ENCODE measurements around the gene AKAP6. TPM values are rescaled to one million over a fixed set of nuclear protein-coding genes. Genes with fewer than 3 reads are reported as not detected.

The AKAP6 gene
- total and polyA plus RNA-seq, 2 experiments from 2014 or later: 9.2 to 21.8 TPM

DNA sequence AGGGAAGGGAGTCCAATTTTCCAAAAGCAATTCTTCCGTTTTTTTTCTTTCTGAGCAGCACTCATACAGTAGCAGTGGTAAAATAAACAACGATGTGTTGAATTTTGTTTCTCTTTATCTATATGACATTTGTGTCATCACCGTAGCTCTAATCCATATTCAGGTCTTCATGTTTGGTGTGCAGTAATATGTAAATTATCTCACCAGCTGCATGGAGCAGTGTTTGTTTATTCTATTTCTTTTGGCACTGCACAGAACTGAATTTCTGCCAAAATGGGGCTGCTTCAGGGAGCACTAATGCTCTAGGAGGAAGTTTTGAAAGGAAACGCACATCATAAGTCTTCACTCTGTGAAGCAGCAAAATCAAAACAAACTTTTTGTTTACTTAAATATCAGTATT is 479.5 kb downstream of the AKAP6 start:
- Histone ChIP-seq H3K36me3 (no peaks in the 10 kb centered on the region), H3K4me1 (ENCODE audit: low read depth) (no peaks in the 10 kb centered on the region), H3K4me3 (no peak overlapping the region), H3K9me3 (ENCODE audit: low read depth) (no peaks in the 10 kb centered on the region), H3K27me3 (no peaks in the 10 kb centered on the region), H3K27ac (no peak overlapping the region)
- TF ChIP-seq, protein P1, sequence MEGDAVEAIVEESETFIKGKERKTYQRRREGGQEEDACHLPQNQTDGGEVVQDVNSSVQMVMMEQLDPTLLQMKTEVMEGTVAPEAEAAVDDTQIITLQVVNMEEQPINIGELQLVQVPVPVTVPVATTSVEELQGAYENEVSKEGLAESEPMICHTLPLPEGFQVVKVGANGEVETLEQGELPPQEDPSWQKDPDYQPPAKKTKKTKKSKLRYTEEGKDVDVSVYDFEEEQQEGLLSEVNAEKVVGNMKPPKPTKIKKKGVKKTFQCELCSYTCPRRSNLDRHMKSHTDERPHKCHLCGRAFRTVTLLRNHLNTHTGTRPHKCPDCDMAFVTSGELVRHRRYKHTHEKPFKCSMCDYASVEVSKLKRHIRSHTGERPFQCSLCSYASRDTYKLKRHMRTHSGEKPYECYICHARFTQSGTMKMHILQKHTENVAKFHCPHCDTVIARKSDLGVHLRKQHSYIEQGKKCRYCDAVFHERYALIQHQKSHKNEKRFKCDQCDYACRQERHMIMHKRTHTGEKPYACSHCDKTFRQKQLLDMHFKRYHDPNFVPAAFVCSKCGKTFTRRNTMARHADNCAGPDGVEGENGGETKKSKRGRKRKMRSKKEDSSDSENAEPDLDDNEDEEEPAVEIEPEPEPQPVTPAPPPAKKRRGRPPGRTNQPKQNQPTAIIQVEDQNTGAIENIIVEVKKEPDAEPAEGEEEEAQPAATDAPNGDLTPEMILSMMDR (IDR thresholded peaks at IDR 0.05; ENCODE audit: low read depth, low read length): no peak
- peak in 1 of 2 donors; percentile 53 for DNase-seq (ENCODE audit: low read depth in 1 of 2, low spot score in 1 of 2)

DNA sequence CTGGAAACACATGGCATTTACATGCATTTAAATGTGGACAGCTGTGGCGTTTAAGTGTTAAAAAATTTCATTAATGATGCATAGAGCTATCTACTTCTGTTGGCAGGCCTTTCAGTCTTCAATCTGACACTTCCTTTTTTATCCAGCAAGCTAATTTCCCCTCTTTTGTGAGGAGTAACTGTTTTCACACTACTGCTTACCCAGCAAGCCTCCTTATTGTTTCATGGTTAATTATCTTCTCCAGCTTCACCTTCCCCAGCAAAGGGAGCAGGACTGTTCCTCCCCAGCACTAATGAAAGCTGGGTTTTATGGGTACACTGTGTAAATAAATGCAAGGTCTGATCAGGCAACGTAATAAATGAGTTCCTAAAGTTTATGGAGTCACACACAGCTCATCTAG is 480.2 kb downstream of the AKAP6 start:
- Histone ChIP-seq H3K27me3 (no peaks in the 10 kb centered on the region), H3K4me3 (no peak overlapping the region), H3K9me3 (ENCODE audit: low read depth) (no peaks in the 10 kb centered on the region), H3K36me3 (no peaks in the 10 kb centered on the region), H3K4me1 (ENCODE audit: low read depth) (no peaks in the 10 kb centered on the region), H3K27ac (no peak overlapping the region)
- DNase-seq (ENCODE audit: low read depth in 1 of 2, low spot score in 1 of 2): no peak
- TF ChIP-seq, protein P1 (IDR thresholded peaks at IDR 0.05; ENCODE audit: low read depth, low read length): no peak

DNA sequence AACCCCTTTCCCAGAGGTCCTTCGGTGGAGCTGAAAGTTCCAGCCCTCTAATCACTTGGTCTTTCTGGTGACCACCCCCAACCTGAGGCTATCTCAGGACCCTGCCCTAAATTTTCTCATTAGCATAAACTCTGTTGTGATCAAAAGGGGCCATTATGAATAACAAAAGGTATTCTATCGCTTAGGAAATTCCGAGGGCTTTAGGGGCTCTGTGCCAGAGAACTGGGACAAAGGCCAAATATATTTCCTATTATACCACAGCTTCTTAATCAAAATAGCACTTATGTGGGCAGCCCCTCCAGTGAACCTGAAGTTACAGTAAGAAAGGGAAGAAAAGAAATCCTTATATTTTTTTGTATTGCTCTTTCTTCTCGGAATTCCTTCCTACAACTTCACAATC is 484.3 kb downstream of the AKAP6 start:
- Histone ChIP-seq H3K27ac (no peak overlapping the region), H3K27me3 (no peaks in the 10 kb centered on the region), H3K36me3 (no peaks in the 10 kb centered on the region), H3K4me1 (ENCODE audit: low read depth) (no peaks in the 10 kb centered on the region), H3K4me3 (no peak overlapping the region), H3K9me3 (ENCODE audit: low read depth) (no peaks in the 10 kb centered on the region)
- TF ChIP-seq, protein P1 (IDR thresholded peaks at IDR 0.05; ENCODE audit: low read depth, low read length): no peak
- DNase-seq (ENCODE audit: low read depth in 1 of 2, low spot score in 1 of 2): no peak

DNA sequence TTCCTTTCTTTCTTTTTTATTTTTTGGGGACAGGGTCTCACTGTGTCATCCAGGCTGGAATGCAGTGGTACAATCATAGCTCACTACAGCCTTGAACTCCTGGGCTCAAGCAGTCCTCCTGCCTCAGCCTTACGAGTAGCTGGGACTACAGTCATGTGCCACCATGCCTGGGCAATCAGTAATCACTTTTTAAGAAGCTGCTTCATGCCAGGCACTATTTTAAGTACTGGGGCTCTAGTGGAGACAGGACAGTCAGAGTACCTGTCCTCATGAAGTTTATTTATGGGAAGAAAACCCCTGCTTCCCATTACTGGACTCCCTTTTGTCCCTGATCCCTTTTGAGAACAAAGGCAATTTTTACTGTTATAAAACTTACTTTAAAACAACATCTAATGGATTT is 485.6 kb downstream of the AKAP6 start:
- no peaks in the 10 kb centered on the region for H3K36me3 ChIP-seq
- H3K27ac ChIP-seq: no peak overlapping the region
- H3K9me3 ChIP-seq (ENCODE audit: low read depth): no peaks in the 10 kb centered on the region
- DNase-seq (ENCODE audit: low read depth in 1 of 2, low spot score in 1 of 2): no peak
- no peak overlapping the region for H3K4me3 ChIP-seq
- TF ChIP-seq, protein P1 (IDR thresholded peaks at IDR 0.05; ENCODE audit: low read depth, low read length): no peak
- H3K27me3 ChIP-seq: no peaks in the 10 kb centered on the region
- no peaks in the 10 kb centered on the region for H3K4me1 ChIP-seq (ENCODE audit: low read depth)

DNA sequence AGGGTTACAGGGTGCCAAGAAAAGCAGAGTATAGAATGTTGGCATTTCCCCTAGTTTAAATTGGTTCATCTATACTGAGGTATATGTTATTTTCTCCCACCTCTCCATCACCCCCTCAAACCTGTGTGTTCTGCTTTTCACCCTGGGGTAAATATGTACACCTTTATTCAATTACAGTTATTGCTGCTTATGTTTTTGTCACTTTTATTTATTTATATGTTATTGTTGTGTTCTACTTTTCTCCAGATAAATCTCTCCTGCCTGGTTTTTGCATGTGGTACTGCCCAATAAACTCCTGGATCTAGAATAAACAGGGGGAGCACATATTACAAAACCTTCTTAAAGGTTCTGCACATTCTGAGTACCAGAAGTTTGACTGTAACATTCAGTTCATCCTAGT is 487.5 kb downstream of the AKAP6 start:
- no peaks in the 10 kb centered on the region for H3K36me3 ChIP-seq
- H3K4me1 ChIP-seq (ENCODE audit: low read depth): peaks cover 11% of the 10 kb centered on the region
- no peak overlapping the region for H3K27ac ChIP-seq
- H3K27me3 ChIP-seq: no peaks in the 10 kb centered on the region
- DNase-seq (ENCODE audit: low read depth in 1 of 2, low spot score in 1 of 2): no peak
- TF ChIP-seq, protein P1 (IDR thresholded peaks at IDR 0.05; ENCODE audit: low read depth, low read length): no peak
- no peak overlapping the region for H3K4me3 ChIP-seq
- H3K9me3 ChIP-seq (ENCODE audit: low read depth): no peaks in the 10 kb centered on the region

DNA sequence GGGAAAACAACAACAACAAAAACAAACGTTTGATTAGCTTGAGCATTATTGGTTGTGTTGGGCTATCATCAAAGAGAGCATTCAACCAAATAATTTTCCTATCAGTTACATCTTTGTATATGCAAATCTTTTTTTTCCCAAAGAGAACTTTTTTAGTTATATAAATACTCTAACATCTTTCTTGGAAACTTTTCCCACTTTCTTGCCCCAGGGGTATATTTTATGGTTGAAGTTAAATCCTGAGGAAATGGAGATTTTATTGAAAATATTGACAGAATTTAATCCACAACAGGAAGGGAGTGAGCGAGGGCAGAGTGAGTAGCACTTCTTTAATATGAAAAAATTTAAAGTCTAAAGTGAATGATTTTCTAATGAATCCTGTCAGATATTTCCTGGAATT is 488.7 kb downstream of the AKAP6 start:
- DNase-seq (ENCODE audit: low read depth in 1 of 2, low spot score in 1 of 2): no peak
- Histone ChIP-seq H3K27ac (no peak overlapping the region), H3K36me3 (no peaks in the 10 kb centered on the region), H3K9me3 (ENCODE audit: low read depth) (no peaks in the 10 kb centered on the region), H3K4me1 (ENCODE audit: low read depth) (peaks cover 11% of the 10 kb centered on the region), H3K27me3 (no peaks in the 10 kb centered on the region), H3K4me3 (no peak overlapping the region)
- TF ChIP-seq, protein P1 (IDR thresholded peaks at IDR 0.05; ENCODE audit: low read depth, low read length): no peak
